K562 (cell line): ENCODE measurements around the gene SYNCRIP. TPM values are rescaled to one million over a fixed set of nuclear protein-coding genes. Genes with fewer than 3 reads are reported as not detected.

Experiments
- BRCA1 ChIP-seq, 2 experiments: fragments of 450-650 bp in 1 of 2; sonication (generic) in 1 of 2; formaldehyde crosslinking in 1 of 2; IDR thresholded peaks; 2 replicates each; pipeline versions ENCODE4 v1.5.0 to v1.6.1; 2017 to 2020; ENCODE audit warnings: mild to moderate bottlenecking in 1 of 2, missing genetic modification reagents in 1 of 2
- CCAR2 ChIP-seq: fragments of 200-400 bp; formaldehyde crosslinking; IDR thresholded peaks from 2 replicates; pipeline ENCODE4 v1.6.1; 2017; ENCODE audit warnings: mild to moderate bottlenecking, low read depth, low read length
- CEBPB ChIP-seq: fragments of 450-650 bp; IDR thresholded peaks from 2 replicates; pipeline ENCODE4 v1.6.1; 2016; ENCODE audit warnings: missing genetic modification characterization, missing compliant biosample characterization
- CREBBP ChIP-seq: IDR thresholded peaks from one replicate; pipeline ENCODE4 v1.6.1; 2012; ENCODE audit warnings: low read depth, mild to moderate bottlenecking, control low read depth, inconsistent platforms, low read length
- EWSR1 ChIP-seq: fragments of 450-650 bp; IDR thresholded peaks from 2 replicates; pipeline ENCODE4 v1.6.1; 2018; ENCODE audit warnings: borderline replicate concordance, mild to moderate bottlenecking, low read depth, moderate library complexity; ENCODE audit not compliant: partially characterized antibody
- FOXM1 ChIP-seq, 2 experiments: fragments of 450-650 bp in 1 of 2; sonication (generic) in 1 of 2; formaldehyde crosslinking in 1 of 2; IDR thresholded peaks; 2 replicates each; pipeline versions ENCODE4 v1.6.1 to v1.9.0; 2017 to 2022; ENCODE audit warnings: low read depth in 2 of 2, mild to moderate bottlenecking in 2 of 2, missing genetic modification reagents in 1 of 2, moderate library complexity in 1 of 2
- HBP1 ChIP-seq: fragments of 450-650 bp; formaldehyde crosslinking; IDR thresholded peaks from 2 replicates; pipeline ENCODE4 v1.4.0; 2022; ENCODE audit warnings: missing genetic modification characterization
- HMG20A ChIP-seq: fragments of 450-650 bp; formaldehyde crosslinking; conservative IDR thresholded peaks from 2 replicates; pipeline ENCODE4 v1.4.0; 2020; ENCODE audit warnings: mild to moderate bottlenecking, mixed read lengths
- L3MBTL2 ChIP-seq: fragments of 450-650 bp; IDR thresholded peaks from 2 replicates; pipeline ENCODE4 v1.6.1; 2016; ENCODE audit warnings: mild to moderate bottlenecking, moderate library complexity
- MEF2D ChIP-seq: conservative IDR thresholded peaks from 2 replicates; pipeline ENCODE4 v1.6.1; 2016; ENCODE audit warnings: low read depth, missing genetic modification characterization, missing compliant biosample characterization
- NR3C1 ChIP-seq: sonication (generic); formaldehyde crosslinking; IDR thresholded peaks from 2 replicates; pipeline ENCODE4 v1.8.1; 2022; ENCODE audit warnings: missing genetic modification reagents
- NRF1 ChIP-seq, 2 experiments: fragments of 450-650 bp; IDR thresholded peaks in 1 of 2; conservative IDR thresholded peaks in 1 of 2; 2 replicates each; pipeline ENCODE4 v1.6.1; 2014; ENCODE audit warnings: mild to moderate bottlenecking in 2 of 2
- PHF8 ChIP-seq: fragments of 200-600 bp; sonication (generic); IDR thresholded peaks from 2 replicates; pipeline ENCODE4 v1.6.1; 2012; ENCODE audit warnings: mixed run types, mild to moderate bottlenecking, inconsistent platforms, low read length, moderate library complexity, borderline replicate concordance
- ZBTB34 ChIP-seq: fragments of 250-450 bp; sonication (Bioruptor Pico); IDR thresholded peaks from 2 replicates; pipeline ENCODE4 v1.8.0; 2021; ENCODE audit warnings: mild to moderate bottlenecking, moderate library complexity
- ZNF124 ChIP-seq: sonication (generic); formaldehyde crosslinking; IDR thresholded peaks from 2 replicates; pipeline ENCODE4 v1.8.1; 2022; ENCODE audit warnings: missing genetic modification reagents
- ZNF609 ChIP-seq: sonication (generic); formaldehyde crosslinking; IDR thresholded peaks from 2 replicates; pipeline ENCODE4 v1.8.1; 2023; ENCODE audit warnings: missing genetic modification reagents, mild to moderate bottlenecking, borderline replicate concordance
- ZNF740 ChIP-seq, 3 experiments: fragments of 200-800 bp in 1 of 3; sonication (Bioruptor generic) in 1 of 3; sonication (generic) in 1 of 3; formaldehyde crosslinking in 1 of 3; IDR thresholded peaks; 2 replicates each; pipeline versions ENCODE4 v1.6.1 to v1.8.0; 2016 to 2022; ENCODE audit warnings: mild to moderate bottlenecking in 2 of 3, missing compliant biosample characterization in 2 of 3, missing genetic modification characterization in 2 of 3, missing genetic modification reagents in 1 of 3
- polyA plus RNA-seq, 8 experiments: library from polyadenylated mRNA; depleted of rRNA in 4 of 8; stranded (reverse) in 5 of 8; unstranded in 3 of 8; fragments of >200 nt; fragmentation: Nextera tagmentation in 2 of 8; fragmentation: Illumina TruSeq in 1 of 8; extraction: Ambion mirVana in 2 of 8; extraction: Trizol in 1 of 8; gene quantifications; 2 replicates each; pipeline versions ENCODE4 v1.2.1 to v1.2.3, GENCODE V29; 2011 to 2014; ENCODE audit warnings: inconsistent platforms in 1 of 8, missing spikeins in 1 of 8
- total RNA-seq, 7 experiments: library from RNA; depleted of rRNA in 6 of 7; stranded (reverse); fragments of >200 nt in 6 of 7; fragmentation: Illumina TruSeq in 2 of 7; extraction: Trizol in 2 of 7; gene quantifications; 2 replicates each; pipeline versions ENCODE4 v1.2.1 to v1.2.3, GENCODE V29; 2011 to 2021; ENCODE audit warnings: low replicate concordance in 1 of 7

SYNCRIP gene
- total and polyA plus RNA-seq, 9 of the 15 experiments (the other 6 are each of a cell fraction or from before 2014, with no cell fraction given), result 46.5 to 295 (median 140) TPM

- TF ChIP-seq ZNF609 (CRISPR knock-in tag) (no peak; the same call in 1 of the 2 replicates), L3MBTL2 (no peak), BRCA1 (IDR thresholded peaks at IDR 0.05) (no peak), BRCA1 (CRISPR knock-in tag; IDR thresholded peaks at IDR 0.05) (no peak), HBP1 (CRISPR knock-in tag) (peak; percentile 96), ZBTB34 (CRISPR knock-in tag) (no peak), HMG20A (no peak), NR3C1 (CRISPR knock-in tag) (0 out of 2 replicates have a peak, but pooled peaks have one; percentile 65), EWSR1 (no peak), CEBPB (no peak), ZNF740 (CRISPR knock-in tag; IDR thresholded peaks at IDR 0.05) (peak; percentile 79), ZNF740 (tag; IDR thresholded peaks at IDR 0.05) (peak in 1 of 2 experiments; percentile 83; a peak in 2 of 4 replicates), CREBBP (no peak), FOXM1 (IDR thresholded peaks at IDR 0.05; ENCODE audit: low read depth) (no peak; the same call in 1 of the 2 replicates), FOXM1 (CRISPR knock-in tag; IDR thresholded peaks at IDR 0.05; ENCODE audit: low read depth) (no peak), NRF1 (conservative IDR thresholded peaks at IDR 0.05 in 1 of 2, IDR thresholded peaks at IDR 0.05 in 1 of 2) (peak; percentile 64 to 70), CCAR2 (no peak), PHF8 (peak; percentile 84), MEF2D (tag) (no peak; the same call in 1 of the 2 replicates), ZNF124 (CRISPR knock-in tag) (0 out of 2 replicates have a peak, but pooled peaks have one; percentile 59)
Observed at GRCh38 chr6:85642774-85643536, at the start of gene SYNCRIP (continued).
